ENCODE data around the gene HMCES. TPM values are rescaled to one million over a fixed set of nuclear protein-coding genes. Genes with fewer than 3 reads are reported as not detected.

Gene HMCES
- total RNA-seq, 4 donors from 2014 or later: 25.3 to 35.7 (median 30.2) TPM

GRCh38 chr3:129305592-129306091, 27.0 kb downstream of the HMCES start:
- Histone ChIP-seq H3K36me3 (peaks cover 0 to 43% of the 10 kb centered on the region in 2 donors), H3K4me1 (peaks cover 0 to 23% (median 7%) of the 10 kb centered on the region in 3 donors), H3K27ac (peak overlapping the region; percentile 32 to 85 (median 80)), H3K9me3 (no peaks in the 10 kb centered on the region), H3K27me3 (no peaks in the 10 kb centered on the region), H3K4me3 (peak overlapping the region; percentile 3 to 37)
- peak; percentile 79 for TF ChIP-seq POLR2AphosphoS5 (IDR thresholded peaks at IDR 0.05)
- peak in 1 of 2 donors; percentile 13 for TF ChIP-seq POLR2A (IDR thresholded peaks at IDR 0.05)
- TF ChIP-seq CTCF (IDR thresholded peaks at IDR 0.05): peak in 1 of 4 experiments; percentile 24
- TF ChIP-seq EP300 (IDR thresholded peaks at IDR 0.05): no peak
- ATAC-seq: peak; percentile 93
- WGBS, 2 donors (ENCODE audit: low coverage in 1 of 2): 1 to 7% methylated on average over 7 to 15 of the region's 26 CpGs

- H3K9me3 ChIP-seq: no peaks in the 10 kb centered on the region
- H3K27ac ChIP-seq: no peak overlapping the region
- ATAC-seq: no peak
- TF ChIP-seq POLR2AphosphoS5 (IDR thresholded peaks at IDR 0.05) (no peak), EP300 (IDR thresholded peaks at IDR 0.05) (no peak), CTCF (IDR thresholded peaks at IDR 0.05) (no peak)
- no peak overlapping the region for H3K4me3 ChIP-seq
- H3K4me1 ChIP-seq: peaks cover 0 to 28% (median 7%) of the 10 kb centered on the region in 3 donors
- H3K27me3 ChIP-seq: no peaks in the 10 kb centered on the region
- 95 to 100% methylated on average over 3 of the region's 3 CpGs for WGBS, 2 donors (ENCODE audit: low coverage in 1 of 2)
- peaks cover 0 to 13% of the 10 kb centered on the region in 2 donors for H3K36me3 ChIP-seq
Observed at GRCh38 chr3:129308636-129309035, 30.0 kb downstream of the HMCES start.

GRCh38 chr3:129310111-129311011, 31.7 kb downstream of the HMCES start:
- Histone ChIP-seq H3K36me3 (no peaks in the 10 kb centered on the region), H3K27ac (no peak overlapping the region), H3K9me3 (no peaks in the 10 kb centered on the region), H3K4me3 (no peak overlapping the region), H3K27me3 (no peaks in the 10 kb centered on the region), H3K4me1 (peaks cover 0 to 26% (median 12%) of the 10 kb centered on the region in 3 donors)
- TF ChIP-seq CTCF (IDR thresholded peaks at IDR 0.05) (no peak), EP300 (IDR thresholded peaks at IDR 0.05) (no peak), POLR2AphosphoS5 (IDR thresholded peaks at IDR 0.05) (no peak)
- WGBS, 2 donors (ENCODE audit: low coverage in 1 of 2): 85 to 86% methylated on average over 3 to 4 of the region's 7 CpGs
- ATAC-seq: no peak

GRCh38 chr3:129311054-129311902, 32.6 kb downstream of the HMCES start:
- no peak for ATAC-seq
- 80 to 90% methylated on average over 1 to 2 of the region's 3 CpGs for WGBS, 2 donors (ENCODE audit: low coverage in 1 of 2)
- Histone ChIP-seq H3K36me3 (no peaks in the 10 kb centered on the region), H3K4me3 (no peak overlapping the region), H3K27ac (peak overlapping the region in 1 of 4 donors; percentile 28), H3K9me3 (no peaks in the 10 kb centered on the region), H3K4me1 (peaks cover 0 to 17% (median 6%) of the 10 kb centered on the region in 3 donors), H3K27me3 (no peaks in the 10 kb centered on the region)
- TF ChIP-seq POLR2A (IDR thresholded peaks at IDR 0.05): no peak
- no peak for TF ChIP-seq EP300 (IDR thresholded peaks at IDR 0.05)
- TF ChIP-seq POLR2AphosphoS5 (IDR thresholded peaks at IDR 0.05): no peak
- TF ChIP-seq CTCF (IDR thresholded peaks at IDR 0.05): no peak

Measured in gastroesophageal sphincter (tissue), 4 donors.